Measurements from ENCODE around the gene FAM174C.
"Not testable (repeated sequence)": the region's sequence is repeated elsewhere in the genome, so short reads cannot be mapped to it uniquely, and the experiment has no call there.

FAM174C gene

DNA sequence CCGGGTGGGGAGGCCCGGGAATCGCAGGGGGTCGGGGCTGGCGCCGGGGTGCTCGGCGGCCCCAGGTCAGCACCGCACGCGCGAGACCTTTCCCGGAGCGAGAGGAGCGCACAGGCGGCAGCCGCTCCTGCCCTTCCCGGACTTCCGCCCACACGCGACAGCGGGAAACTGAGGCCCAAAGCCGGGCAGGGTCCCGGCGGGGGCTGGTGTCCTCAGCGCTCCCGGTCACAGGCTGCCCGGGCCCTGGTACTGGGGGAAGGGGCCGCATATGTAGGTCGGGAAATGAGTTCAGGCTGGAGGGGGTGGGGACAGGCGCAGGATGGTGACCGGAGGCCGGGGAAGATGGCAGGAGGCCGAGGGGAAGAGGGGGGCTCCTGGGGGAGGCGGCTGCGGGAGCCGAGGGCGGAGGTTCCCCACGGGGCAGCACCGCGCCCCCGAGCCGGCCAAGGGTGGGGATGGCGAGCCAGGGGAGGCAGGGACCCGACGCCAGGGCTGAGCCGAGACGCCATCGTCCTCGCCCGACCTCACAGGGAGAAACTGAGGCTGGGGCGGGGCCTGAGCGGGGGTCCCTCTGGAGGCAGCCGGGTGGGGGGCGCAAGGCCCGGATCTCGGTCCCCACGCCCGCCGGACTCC lies 38.2 kb upstream of the FAM174C start:
- DNase-seq (ENCODE audit: extremely low read depth in 1 of 2, low read depth in 1 of 2) = no peak

- DNase-seq (ENCODE audit: extremely low read depth in 1 of 2, low read depth in 1 of 2) = no peak
Measured at GRCh38 chr19:1237754-1238368, 37.5 kb upstream of the FAM174C start, which contains the start of gene CBARP. Gene CBARP, minus strand, starts transcription at chr19:1238005. Its CDS starts 1,905 bp downstream, at chr19:1236100.

- DNase-seq (ENCODE audit: extremely low read depth in 1 of 2, low read depth in 1 of 2) = no peak
Measured at GRCh38 chr19:1238369-1239303, 36.7 kb upstream of the FAM174C start.

DNA sequence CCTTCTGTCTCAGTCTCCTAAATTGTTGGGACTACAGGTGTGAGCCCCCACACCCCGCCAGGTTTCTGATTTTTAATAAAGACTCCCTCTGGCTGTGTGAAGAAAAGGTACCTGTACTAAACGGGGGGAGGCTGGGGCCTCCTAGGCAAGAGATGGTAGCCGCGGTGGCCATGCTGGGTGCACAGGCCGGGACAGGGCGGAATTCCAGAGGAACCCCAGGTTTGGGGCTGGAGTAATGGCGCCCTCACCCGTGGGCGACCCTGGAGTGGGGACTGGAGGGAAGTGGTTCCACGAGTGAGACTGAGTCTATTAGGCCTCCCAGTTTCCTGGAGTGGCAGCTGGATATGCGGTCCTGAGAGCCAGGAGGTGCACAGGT lies 35.9 kb upstream of the FAM174C start:
- no peak for DNase-seq (ENCODE audit: extremely low read depth in 1 of 2, low read depth in 1 of 2)

DNA sequence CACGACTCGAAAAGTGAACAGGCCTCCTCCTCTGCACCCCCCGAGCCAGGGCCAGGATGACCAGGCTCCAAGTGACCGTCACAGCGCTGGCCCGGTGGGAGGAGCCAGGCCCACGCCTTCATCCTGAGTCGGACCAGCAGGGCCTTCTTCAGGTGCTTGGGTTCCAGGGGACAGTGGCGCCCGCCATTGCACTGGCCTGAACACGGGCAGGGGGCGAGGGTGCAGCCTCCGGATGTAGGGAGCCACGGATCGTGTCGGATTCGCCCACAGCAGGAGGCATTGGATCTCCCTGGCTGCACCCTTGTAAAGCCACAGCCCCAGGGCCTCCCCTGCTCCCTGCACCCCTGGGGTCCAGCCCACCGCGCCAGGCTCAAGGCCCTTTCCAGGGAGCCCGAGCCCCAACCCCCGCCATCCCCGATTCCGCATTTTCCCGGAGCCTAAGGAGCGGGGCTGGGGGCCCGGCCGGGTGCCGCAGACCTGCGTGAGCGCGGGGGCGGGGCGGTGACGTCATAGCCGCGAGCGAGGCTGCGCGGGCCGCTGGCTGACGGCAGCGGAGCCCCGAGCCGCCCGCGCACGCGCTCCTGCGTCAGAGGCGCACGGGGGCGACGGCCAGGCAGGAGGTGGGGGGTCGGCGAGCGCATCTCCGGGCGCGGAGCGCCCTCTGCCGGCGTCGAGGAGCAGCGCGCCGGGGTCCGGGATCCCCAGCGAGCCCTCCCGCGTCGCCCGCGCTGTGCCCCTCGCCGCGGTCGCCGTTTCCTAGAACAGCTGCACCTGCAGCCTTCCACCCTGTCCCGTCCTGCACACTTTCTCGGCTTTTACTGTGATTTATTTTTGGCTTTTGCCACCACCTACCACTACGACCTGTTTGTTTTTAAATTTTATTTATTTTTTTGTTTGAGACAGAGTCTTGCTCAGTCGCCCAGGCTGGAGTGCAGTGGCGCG lies 35.3 kb upstream of the FAM174C start:
- peak; percentile 86 to 99 for DNase-seq (ENCODE audit: extremely low read depth in 1 of 2, low read depth in 1 of 2)

DNA sequence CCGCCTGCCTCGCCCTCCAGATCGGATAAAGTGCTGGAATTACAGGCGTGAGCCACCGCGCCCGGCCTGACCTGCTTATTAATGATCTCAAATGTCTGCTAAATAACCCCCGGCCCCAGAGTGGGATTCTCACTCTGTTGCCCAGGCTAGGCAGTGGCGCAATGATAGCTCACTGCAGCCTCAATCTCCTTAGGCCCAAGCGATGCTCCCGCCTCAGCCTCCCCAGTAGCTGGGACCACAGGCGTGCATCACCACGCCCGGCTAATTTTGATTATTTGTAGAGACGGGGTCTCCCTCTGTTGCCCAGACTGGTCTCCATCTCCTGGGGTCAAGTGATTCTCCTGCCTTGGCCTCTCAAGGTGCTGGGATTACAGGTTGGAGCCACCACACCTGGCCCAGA lies 34.4 kb upstream of the FAM174C start:
- DNase-seq (ENCODE audit: extremely low read depth in 1 of 2, low read depth in 1 of 2) = no peak

DNA sequence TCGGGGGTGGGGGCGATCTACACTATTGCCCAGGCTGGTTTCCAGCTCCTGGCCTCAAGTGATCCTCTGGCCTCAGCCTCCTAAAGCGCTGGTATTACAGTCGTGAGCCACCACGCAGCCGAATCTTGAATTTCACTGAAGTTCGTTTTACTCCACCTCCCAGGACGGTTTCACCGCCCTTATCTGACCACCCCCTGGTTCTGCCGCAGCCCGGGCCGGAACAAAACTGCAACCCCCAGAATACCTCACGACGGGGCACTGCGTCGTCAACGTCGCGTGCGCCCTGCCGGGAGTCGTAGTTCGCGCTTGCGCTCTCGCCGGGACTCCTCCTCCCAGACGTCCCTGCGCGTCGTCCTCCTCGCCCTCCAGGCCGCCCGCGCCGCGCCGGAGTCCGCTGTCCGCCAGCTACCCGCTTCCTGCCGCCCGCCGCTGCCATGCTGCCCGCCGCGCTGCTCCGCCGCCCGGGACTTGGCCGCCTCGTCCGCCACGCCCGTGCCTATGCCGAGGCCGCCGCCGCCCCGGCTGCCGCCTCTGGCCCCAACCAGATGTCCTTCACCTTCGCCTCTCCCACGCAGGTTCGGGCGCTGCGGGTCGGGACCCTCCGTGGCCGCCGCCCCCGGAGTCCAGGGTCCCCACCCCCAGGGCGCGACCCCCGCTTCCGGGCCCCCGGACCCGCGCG lies 33.8 kb upstream of the FAM174C start, which contains the start of gene ATP5F1D:
ATP5F1D (plus strand) TSS at position 335 of the 679 bp plus-strand sequence; CDS start at position 435, 100 bp downstream.
- DNase-seq (ENCODE audit: extremely low read depth in 1 of 2, low read depth in 1 of 2) = peak; percentile 91 to 97

DNA sequence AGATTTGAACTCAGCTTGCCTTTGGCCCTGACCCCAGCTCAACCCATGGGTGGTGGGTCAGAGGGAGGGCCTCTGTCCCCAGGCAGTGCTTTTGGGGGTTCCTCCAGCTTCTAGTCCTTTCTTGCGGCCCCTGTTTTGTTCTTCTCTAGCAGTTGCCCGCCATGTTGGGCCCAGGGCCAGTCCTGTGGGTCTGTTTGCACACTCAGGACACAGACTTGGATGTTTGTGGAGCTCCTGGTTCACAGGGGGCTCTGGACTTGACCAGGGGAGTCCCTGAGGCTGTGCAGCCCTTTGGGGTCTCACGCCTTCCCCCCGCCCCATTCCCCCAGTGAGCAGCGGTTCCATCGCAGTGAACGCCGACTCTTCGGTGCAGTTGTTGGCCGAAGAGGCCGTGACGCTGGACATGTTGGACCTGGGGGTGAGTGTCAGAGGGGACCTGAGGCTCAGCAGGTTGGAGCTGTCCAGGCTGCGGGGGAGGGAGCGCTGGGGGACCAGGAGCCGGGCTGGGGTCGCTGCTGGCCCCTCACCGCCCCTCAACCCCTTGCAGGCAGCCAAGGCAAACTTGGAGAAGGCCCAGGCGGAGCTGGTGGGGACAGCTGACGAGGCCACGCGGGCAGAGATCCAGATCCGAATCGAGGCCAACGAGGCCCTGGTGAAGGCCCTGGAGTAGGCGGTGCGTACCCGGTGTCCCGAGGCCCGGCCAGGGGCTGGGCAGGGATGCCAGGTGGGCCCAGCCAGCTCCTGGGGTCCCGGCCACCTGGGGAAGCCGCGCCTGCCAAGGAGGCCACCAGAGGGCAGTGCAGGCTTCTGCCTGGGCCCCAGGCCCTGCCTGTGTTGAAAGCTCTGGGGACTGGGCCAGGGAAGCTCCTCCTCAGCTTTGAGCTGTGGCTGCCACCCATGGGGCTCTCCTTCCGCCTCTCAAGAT lies 31.3 kb upstream of the FAM174C start:
- DNase-seq (ENCODE audit: extremely low read depth in 1 of 2, low read depth in 1 of 2) = peak; percentile 71 to 75

DNA sequence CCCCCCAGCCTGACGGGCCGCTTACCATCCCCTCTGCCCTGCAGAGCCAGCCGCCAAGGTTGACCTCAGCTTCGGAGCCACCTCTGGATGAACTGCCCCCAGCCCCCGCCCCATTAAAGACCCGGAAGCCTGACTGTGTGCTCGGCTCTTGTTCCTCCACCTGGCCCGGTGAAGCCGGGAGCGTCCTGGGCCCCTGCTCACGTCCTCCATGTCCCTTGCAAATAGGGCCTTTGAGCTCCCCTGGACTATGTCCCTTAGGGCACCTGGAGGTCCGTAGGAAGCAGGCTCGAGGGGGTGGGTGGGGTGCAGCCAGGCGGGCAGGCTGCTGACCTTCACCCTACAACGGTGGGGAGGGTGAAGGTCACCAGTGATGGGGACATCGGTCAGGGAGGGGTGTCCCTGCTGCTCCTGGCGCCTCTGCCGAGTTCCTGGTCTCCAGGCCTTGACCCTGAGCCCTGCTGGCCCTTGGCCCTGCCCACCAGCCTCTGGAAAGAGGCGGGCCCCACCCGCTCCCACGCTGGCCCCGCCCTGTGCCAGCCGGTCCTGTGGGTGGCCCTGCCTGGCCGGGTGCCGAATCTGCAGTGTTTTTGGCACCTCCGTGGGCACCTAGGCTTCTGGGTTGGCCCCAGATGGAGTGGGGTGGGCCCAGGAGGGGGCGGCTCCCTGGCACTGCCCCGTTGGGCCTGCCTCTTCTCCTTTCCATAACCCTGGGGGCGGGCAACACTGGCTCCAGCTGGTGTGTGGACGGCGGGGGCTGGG lies 30.5 kb upstream of the FAM174C start:
- DNase-seq (ENCODE audit: extremely low read depth in 1 of 2, low read depth in 1 of 2) = no peak

GRCh38 chr19:1245494-1246264 lies 29.7 kb upstream of the FAM174C start:
- no peak for DNase-seq (ENCODE audit: extremely low read depth in 1 of 2, low read depth in 1 of 2)

DNA sequence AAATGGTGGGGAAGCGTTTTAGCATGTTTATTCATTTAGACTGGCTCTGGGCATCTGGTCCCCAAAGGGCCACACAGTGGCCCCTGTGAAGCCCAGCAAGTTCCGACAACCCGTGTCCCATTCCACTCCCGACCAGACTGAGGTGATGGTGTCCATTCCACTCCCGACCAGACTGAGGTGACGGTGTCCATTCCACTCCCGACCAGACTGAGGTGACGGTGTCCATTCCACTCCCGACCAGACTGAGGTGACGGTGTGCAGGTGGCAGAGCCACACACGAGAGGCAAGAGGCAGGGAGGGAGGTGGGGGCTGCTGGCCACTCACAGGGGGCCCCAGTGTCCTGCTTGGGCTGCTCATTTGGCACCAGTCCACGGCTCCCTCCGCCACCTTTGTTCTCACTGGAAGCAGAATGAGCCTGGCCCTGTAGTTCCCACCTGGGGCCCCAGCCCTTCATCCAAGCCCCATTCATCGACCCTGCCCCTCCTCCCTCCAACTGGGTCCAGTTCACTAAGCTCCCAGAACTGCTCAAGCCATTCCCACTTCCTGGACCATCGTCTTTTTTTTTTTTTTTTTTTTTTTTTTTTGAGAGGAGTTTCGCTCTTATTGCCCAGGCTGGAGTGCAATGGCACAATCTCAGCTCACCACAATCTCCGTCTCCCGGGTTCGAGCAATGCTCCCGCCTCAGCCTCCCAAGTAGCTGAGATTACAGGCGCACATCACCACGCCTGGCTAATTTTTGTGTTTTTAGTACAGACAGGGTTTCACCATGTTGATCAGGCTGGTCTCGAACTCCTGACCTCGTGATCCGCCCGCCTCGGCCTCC lies 28.9 kb upstream of the FAM174C start:
- not testable (repeated sequence) for DNase-seq (ENCODE audit: extremely low read depth in 1 of 2, low read depth in 1 of 2)

GRCh38 chr19:1247748-1248138 lies 27.6 kb upstream of the FAM174C start:
- DNase-seq (ENCODE audit: extremely low read depth in 1 of 2, low read depth in 1 of 2) = no peak

DNA sequence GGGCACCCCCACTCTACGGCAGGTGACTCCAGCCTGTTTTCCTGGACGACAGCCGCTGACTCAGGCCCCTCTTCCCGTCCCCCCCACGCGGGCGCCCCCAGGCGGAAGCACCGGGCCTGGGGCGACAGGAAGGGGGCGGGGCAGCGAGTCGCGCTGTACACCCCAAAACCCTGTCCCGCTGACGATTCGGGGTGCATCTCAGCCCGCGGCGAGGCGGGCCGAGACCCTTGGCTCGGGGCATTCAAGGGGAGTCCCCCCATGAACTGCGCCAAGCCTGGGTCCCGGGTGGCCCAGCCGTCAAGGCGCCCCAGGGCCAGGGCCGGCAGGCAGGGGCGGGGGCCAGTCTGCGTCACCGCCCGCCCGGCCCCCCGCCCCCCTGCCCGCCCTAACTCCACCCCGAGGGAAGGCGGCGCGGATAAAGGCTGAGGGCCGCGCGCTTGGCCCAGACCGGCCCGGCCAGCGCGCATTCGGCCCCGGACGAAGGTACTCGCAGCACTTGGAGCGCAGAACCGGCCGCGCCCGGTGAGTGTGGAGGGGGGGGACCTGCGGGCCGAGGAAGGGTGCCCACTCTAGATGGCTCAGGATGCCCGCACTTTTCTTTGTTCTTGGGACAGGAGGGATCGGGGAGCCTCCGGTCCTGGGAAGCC lies 27.1 kb upstream of the FAM174C start, which contains the start of gene MIDN:
MIDN (plus strand) TSS at position 445 of the 647 bp plus-strand sequence. CDS start 1,714 bp downstream, outside the sequence.
- DNase-seq (ENCODE audit: extremely low read depth in 1 of 2, low read depth in 1 of 2) = peak in 1 of 2 donors; percentile 55

DNA sequence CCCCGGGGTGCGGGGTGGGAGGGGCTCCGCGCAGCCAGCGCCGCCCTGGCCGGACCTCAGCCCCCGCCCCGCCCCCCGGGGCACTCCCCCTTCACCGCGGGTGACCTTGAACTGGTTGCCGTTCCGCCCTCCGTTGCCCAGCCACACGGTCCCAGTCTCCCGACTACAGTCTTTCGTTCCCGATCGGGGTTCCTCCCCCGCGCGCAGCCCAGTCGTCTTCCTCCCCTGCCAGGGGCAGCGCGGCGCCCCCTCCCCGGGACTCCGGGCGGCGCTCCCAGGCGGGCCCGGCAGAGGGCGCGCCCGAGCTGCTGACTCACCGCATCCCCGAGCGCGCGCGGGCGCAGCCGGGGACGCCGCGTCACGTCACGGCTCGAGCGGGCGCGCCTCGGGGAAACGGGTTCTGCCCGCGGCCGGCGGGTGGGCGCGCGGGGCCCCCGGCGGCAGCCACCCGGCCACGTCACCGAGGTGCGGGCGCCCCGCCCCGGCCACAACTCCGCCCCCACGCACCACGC lies 26.5 kb upstream of the FAM174C start:
- DNase-seq (ENCODE audit: extremely low read depth in 1 of 2, low read depth in 1 of 2) = peak; percentile 64 to 70

DNA sequence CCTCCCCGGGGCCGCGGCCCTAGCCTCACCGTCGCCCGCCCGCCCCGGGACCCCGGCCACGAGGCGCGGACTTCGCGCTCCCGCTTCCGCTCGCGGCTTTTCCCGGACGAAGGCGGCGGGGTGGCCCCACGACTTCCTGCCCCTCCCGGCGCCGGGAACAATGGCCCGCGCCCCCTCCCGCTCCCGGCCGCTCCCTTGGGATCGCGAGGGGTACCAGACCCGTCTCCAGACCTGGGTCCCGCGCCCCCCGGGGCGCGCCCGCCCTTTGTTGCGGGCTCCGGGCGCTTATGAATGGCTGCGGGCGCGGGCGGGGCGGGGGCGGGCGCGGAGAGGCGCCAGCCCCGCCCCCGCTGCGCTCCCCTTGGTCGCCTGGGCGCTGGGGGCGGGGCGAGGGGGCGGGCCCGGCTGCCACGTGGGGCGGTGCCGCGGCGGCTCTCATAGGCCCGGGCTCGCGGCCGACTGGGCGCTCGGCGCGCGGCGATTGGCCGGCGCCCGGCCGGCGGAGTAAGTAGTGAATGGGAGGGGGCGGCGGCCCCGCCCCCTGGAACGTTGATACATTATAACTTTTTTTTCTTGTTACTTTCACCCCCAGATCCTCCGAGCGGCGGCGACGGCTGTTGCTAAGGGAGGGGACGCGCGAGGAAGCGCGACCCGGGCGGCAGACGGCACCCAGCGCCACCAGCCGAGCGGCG lies 25.9 kb upstream of the FAM174C start:
- DNase-seq (ENCODE audit: extremely low read depth in 1 of 2, low read depth in 1 of 2) = peak; percentile 78 to 93

Data from stimulated activated CD8-positive, alpha-beta memory T cell treated with anti-CD3 and anti-CD28 coated beads, Interleukin-7, amount 100 ng/mL, for 48 hours (primary cell).